ENCODE measurements around the gene HCFC2. TPM values are rescaled to one million over a fixed set of nuclear protein-coding genes. Genes with fewer than 3 reads are reported as not detected.

Gene HCFC2
- total RNA-seq = 20.2 and 22.0 TPM in 2 replicates

GRCh38 chr12:104064031-104064841, at the start of gene HCFC2:
TSS of gene HCFC2 (plus strand) at chr12:104064531. CDS start at chr12:104064561, 30 bp downstream.

GRCh38 chr12:104049903-104050356, 14.4 kb upstream of the HCFC2 start, which contains the start of gene GLT8D2:
TSS of gene GLT8D2 (minus strand) at chr12:104050187. CDS start at chr12:104019648, 30,539 bp downstream.

GRCh38 chr12:104137902-104138796, 73.8 kb downstream of the HCFC2 start, which contains the start of gene NFYB:
TSS of gene NFYB (minus strand) at chr12:104138210. CDS start at chr12:104135453, 2,757 bp downstream.

Small RNA genes lying within 50 kb of the gene (small RNA-seq; reads per million reads assigned to genes)
- gene RNA5SP370 = not detected

Other genes with a start within 250 kb of the HCFC2 start
- 5.5 and 6.0 TPM in 2 replicates for gene NT5DC3, start 223.3 kb upstream of the HCFC2 start, total RNA-seq
- 476 and 530 TPM in 2 replicates for gene HSP90B1, start 134.1 kb upstream of the HCFC2 start, total RNA-seq
- gene TDG, start 98.7 kb upstream of the HCFC2 start, total RNA-seq = 34.2 and 46.3 TPM in 2 replicates
- 11.6 and 29.4 TPM in 2 replicates for gene GLT8D2, start 14.3 kb upstream of the HCFC2 start, total RNA-seq
- gene NFYB, start 73.7 kb downstream of the HCFC2 start, total RNA-seq = 8.0 and 10.2 TPM in 2 replicates
- 28.7 and 52.4 TPM in 2 replicates for gene TXNRD1, start 151.2 kb downstream of the HCFC2 start, total RNA-seq
- gene EID3, start 239.2 kb downstream of the HCFC2 start, total RNA-seq = 4.0 and 7.5 TPM in 2 replicates

Measured in placental epithelial cell (primary cell).